Lower lobe of right lung (tissue), 2 donors: ENCODE results near the gene LYPD6B. TPM values are rescaled to one million over a fixed set of nuclear protein-coding genes. Genes with fewer than 3 reads are reported as not detected.
"Not testable (repeated sequence)": the region's sequence is repeated elsewhere in the genome, so short reads cannot be mapped to it uniquely, and the experiment has no call there.

ENCODE experiments used
- ATAC-seq, 2 donors: fragments of 200-7000 bp; cut with Tn5 transposase; one replicate each; pipeline ENCODE4 v1.9.1; 2020 to 2022; ENCODE audit warnings: mild to moderate bottlenecking in 2 of 2, moderate library complexity in 2 of 2
- DNase-seq: peaks from one replicate; pipeline ENCODE4 v3.0.0-alpha.2; 2020
- H3K27ac ChIP-seq: fragments of 200-600 bp; one replicate; pipeline ENCODE4 v1.8.0; 2022
- H3K27me3 ChIP-seq: fragments of 200-600 bp; one replicate; pipeline ENCODE4 v1.8.0; 2022; ENCODE audit warnings: low read depth
- H3K36me3 ChIP-seq: fragments of 200-600 bp; one replicate; pipeline ENCODE4 v1.8.0; 2022; ENCODE audit warnings: mild to moderate bottlenecking
- H3K4me1 ChIP-seq: fragments of 200-600 bp; one replicate; pipeline ENCODE4 v1.8.0; 2022
- H3K4me3 ChIP-seq: fragments of 200-600 bp; one replicate; pipeline ENCODE4 v1.8.0; 2022; ENCODE audit warnings: mild to moderate bottlenecking
- H3K9me3 ChIP-seq: fragments of 200-600 bp; one replicate; pipeline ENCODE4 v1.8.0; 2022
- CTCF ChIP-seq: fragments of 200-600 bp; IDR thresholded peaks from one replicate; pipeline ENCODE4 v1.8.0; 2022; ENCODE audit warnings: antibody characterized with exemption, mild to moderate bottlenecking
- intact Hi-C: fragments of 100-400 bp; cut with DNase I; formaldehyde crosslinking; loops from one replicate; pipeline ENCODE4 v1.11.0; 2022
- total RNA-seq: library from RNA; stranded (reverse); fragmentation: NEBNext Ultra II Directional; extraction: Animal tissue kit (Norgen Biotek cat#: 25700); gene quantifications from one replicate; pipeline ENCODE4 v1.2.1, GENCODE V29; 2021
- donor health status: DM: no; HTN: yes; CAD: no; lungs with severe emphysema.

Gene LYPD6B
- total RNA-seq, 1 donor from 2014 or later: 2.0 TPM

GRCh38 chr2:149235816-149236375 is 197.4 kb downstream of the LYPD6B start:
- ATAC-seq (no peak), DNase-seq (no peak)
- Histone ChIP-seq H3K9me3 (no peaks in the 10 kb centered on the region), H3K27ac (no peak overlapping the region), H3K27me3 (no peaks in the 10 kb centered on the region), H3K36me3 (no peaks in the 10 kb centered on the region), H3K4me3 (no peak overlapping the region), H3K4me1 (no peaks in the 10 kb centered on the region)
- TF ChIP-seq CTCF: no peak
- intact Hi-C loops: no loop called here

- no peak for DNase-seq
- H3K27me3 ChIP-seq: no peaks in the 10 kb centered on the region
- H3K4me3 ChIP-seq: no peak overlapping the region
- no peaks in the 10 kb centered on the region for H3K36me3 ChIP-seq
- H3K4me1 ChIP-seq: no peaks in the 10 kb centered on the region
- H3K27ac ChIP-seq: no peak overlapping the region
- intact Hi-C loops: no loop called here
- H3K9me3 ChIP-seq: no peaks in the 10 kb centered on the region
- no peak for ATAC-seq
- TF ChIP-seq CTCF: no peak
Measured at GRCh38 chr2:149236410-149236809, 197.9 kb downstream of the LYPD6B start.

GRCh38 chr2:149246186-149246585 is 207.7 kb downstream of the LYPD6B start:
- ATAC-seq: no peak
- H3K27me3 ChIP-seq: no peaks in the 10 kb centered on the region

GRCh38 chr2:149251436-149251835 is 212.9 kb downstream of the LYPD6B start:
- H3K27me3 ChIP-seq, H3K4me3 ChIP-seq, H3K27ac ChIP-seq, ATAC-seq, H3K9me3 ChIP-seq, intact Hi-C loops, DNase-seq, H3K4me1 ChIP-seq, H3K36me3 ChIP-seq: not testable (repeated sequence)

More at GRCh38 chr2:149246186-149246585, 207.7 kb downstream of the LYPD6B start:
- no peak for TF ChIP-seq CTCF
- intact Hi-C loops: no loop called here
- no peaks in the 10 kb centered on the region for H3K9me3 ChIP-seq
- no peak overlapping the region for H3K27ac ChIP-seq
- DNase-seq: no peak
- no peaks in the 10 kb centered on the region for H3K36me3 ChIP-seq
- H3K4me3 ChIP-seq: no peak overlapping the region
- no peaks in the 10 kb centered on the region for H3K4me1 ChIP-seq

- intact Hi-C loops, H3K4me1 ChIP-seq, H3K27me3 ChIP-seq, ATAC-seq, DNase-seq, H3K9me3 ChIP-seq, H3K4me3 ChIP-seq, H3K36me3 ChIP-seq, H3K27ac ChIP-seq: not testable (repeated sequence)
Measured at GRCh38 chr2:149256877-149257276, 218.4 kb downstream of the LYPD6B start.

GRCh38 chr2:149258531-149258930 is 220.0 kb downstream of the LYPD6B start:
- Histone ChIP-seq H3K27me3 (no peaks in the 10 kb centered on the region), H3K27ac (no peak overlapping the region), H3K36me3 (no peaks in the 10 kb centered on the region), H3K4me1 (no peaks in the 10 kb centered on the region), H3K9me3 (no peaks in the 10 kb centered on the region), H3K4me3 (no peak overlapping the region)
- intact Hi-C loops: no loop called here
- ATAC-seq (no peak), DNase-seq (no peak)
- TF ChIP-seq CTCF: no peak

GRCh38 chr2:149259136-149259535 is 220.6 kb downstream of the LYPD6B start:
- Histone ChIP-seq H3K27ac (no peak overlapping the region), H3K4me3 (no peak overlapping the region), H3K9me3 (no peaks in the 10 kb centered on the region), H3K36me3 (no peaks in the 10 kb centered on the region), H3K4me1 (no peaks in the 10 kb centered on the region), H3K27me3 (no peaks in the 10 kb centered on the region)
- TF ChIP-seq CTCF: no peak
- no peak for ATAC-seq
- intact Hi-C loops: no loop called here
- no peak for DNase-seq
